ENCODE measurements around the gene CDK15.

CDK15 gene

DNA sequence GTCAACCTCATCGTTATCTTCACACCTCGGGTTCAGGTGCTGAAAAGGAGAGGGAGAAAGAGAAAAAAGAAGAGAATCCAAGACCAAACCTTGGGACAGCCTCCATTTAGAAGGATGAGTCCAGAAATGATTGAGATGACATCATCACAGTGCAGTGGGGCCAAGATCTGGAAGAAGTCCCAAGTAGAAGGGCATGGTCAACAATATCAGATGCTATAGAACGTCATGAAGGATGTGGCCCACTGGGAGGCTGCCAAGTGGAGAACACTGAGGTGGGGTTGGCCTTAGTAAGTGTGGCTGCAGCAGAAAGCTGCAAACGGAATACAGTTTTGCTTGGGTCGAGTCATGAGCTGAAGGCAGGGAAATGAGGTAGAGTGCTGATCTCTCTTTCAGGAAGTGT lies 136.2 kb downstream of the CDK15 start:
- no peaks in the 10 kb centered on the region for H3K9me3 Mint-ChIP-seq
- no peaks in the 10 kb centered on the region for H3K4me1 Mint-ChIP-seq (ENCODE audit: low read depth)
- H3K36me3 Mint-ChIP-seq (ENCODE audit: low read depth), result no peaks in the 10 kb centered on the region
- peaks cover 6% of the 10 kb centered on the region for H3K27me3 Mint-ChIP-seq (ENCODE audit: low read depth)
- no peak overlapping the region for H3K27ac Mint-ChIP-seq
- no peak overlapping the region for H3K4me3 Mint-ChIP-seq
- no peak for DNase-seq (ENCODE audit: low spot score)

All from T-helper 2 cell treated with Interferon-gamma antibody and Interleukin-4, amounts not matched to agents 5 μg/mL and 100 μg/mL, for 36 hours (primary cell).